Astrocyte (in vitro differentiated cells and primary cell): ENCODE data around the gene CIBAR2.

Experiments used
- EZH2 ChIP-seq: IDR thresholded peaks from 2 replicates; pipeline ENCODE4 v1.6.1; 2012; ENCODE audit warnings: mild to moderate bottlenecking, low read length, inconsistent platforms; ENCODE audit not compliant: insufficient read depth
- TF ChIP-seq, protein P1 (sequence below): IDR thresholded peaks from 2 replicates; pipeline ENCODE4 v1.5.1; 2011; ENCODE audit warnings: low read depth, mild to moderate bottlenecking, inconsistent platforms, low read length, moderate library complexity; ENCODE audit not compliant: insufficient read depth

DNA sequence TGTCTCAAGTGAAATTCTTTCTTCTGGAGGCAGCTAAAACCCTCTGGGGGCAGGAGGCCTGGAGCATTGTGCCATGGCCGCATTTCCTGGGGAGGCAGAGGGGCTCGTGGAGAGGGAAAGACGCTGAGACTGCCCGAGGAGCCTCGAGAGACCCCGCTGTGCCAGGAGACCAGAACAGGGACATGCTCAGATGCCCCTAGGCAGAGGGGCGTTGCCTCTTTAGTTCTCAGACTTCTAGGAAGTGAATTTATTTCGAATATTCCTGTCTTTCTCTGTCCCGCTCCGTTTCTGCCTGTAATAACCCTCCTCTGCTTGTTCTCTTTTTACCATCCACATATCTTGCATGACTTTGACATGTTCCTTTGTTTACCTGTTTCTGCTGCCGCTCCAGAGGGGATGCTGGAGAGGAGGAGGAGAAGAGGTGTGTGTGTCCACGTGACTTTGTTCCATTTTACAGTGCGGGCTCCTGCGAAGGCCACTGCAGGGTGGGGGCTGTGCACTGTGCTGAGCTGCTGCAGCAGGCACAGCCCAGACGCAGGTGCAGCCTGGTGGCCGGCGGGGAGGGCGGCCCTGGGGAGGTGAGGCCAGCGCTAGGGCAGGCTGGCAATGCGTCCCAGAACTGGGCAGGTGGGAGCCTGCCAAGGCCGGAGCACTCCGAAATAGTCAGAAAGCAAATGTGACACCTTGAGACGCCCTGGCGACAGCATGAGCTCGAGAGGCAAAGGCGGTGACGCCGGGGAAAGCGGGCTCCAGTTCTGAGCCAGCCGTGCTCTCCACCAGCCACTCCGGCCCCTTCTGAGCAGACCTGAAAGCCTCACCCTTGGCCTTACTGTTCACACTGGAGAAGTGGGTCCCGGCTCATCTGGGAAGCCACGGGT is 29.9 kb downstream of the CIBAR2 start:
- TF ChIP-seq, protein P1, sequence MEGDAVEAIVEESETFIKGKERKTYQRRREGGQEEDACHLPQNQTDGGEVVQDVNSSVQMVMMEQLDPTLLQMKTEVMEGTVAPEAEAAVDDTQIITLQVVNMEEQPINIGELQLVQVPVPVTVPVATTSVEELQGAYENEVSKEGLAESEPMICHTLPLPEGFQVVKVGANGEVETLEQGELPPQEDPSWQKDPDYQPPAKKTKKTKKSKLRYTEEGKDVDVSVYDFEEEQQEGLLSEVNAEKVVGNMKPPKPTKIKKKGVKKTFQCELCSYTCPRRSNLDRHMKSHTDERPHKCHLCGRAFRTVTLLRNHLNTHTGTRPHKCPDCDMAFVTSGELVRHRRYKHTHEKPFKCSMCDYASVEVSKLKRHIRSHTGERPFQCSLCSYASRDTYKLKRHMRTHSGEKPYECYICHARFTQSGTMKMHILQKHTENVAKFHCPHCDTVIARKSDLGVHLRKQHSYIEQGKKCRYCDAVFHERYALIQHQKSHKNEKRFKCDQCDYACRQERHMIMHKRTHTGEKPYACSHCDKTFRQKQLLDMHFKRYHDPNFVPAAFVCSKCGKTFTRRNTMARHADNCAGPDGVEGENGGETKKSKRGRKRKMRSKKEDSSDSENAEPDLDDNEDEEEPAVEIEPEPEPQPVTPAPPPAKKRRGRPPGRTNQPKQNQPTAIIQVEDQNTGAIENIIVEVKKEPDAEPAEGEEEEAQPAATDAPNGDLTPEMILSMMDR, result no peak
- no peak for TF ChIP-seq EZH2
